ENCODE measurements around the gene ASAP2.

- TF ChIP-seq EZH2 (IDR thresholded peaks at IDR 0.05) (no peak), POLR2AphosphoS5 (IDR thresholded peaks at IDR 0.05; ENCODE audit: borderline replicate concordance, low read depth, low read length) (no peak)
Observed at GRCh38 chr2:9315280-9315847, 108.8 kb downstream of the ASAP2 start.

Measured in SK-N-MC (cell line).